GM23338 (cell line): ENCODE measurements around the gene PSORS1C1. TPM values are rescaled to one million over a fixed set of nuclear protein-coding genes. Genes with fewer than 3 reads are reported as not detected.

Experiments used
- ATAC-seq: fragments of 200-7000 bp; cut with Tn5 transposase; 3 replicates; pipeline ENCODE4 v1.9.1; 2020
- DNase-seq: peaks from one replicate; pipeline ENCODE4 v3.0.0-alpha.2; 2015; ENCODE audit warnings: low spot score
- H2AFZ ChIP-seq: fragments of 200-600 bp; sonication (generic); 2 replicates; pipeline ENCODE4 v1.8.0; 2016; ENCODE audit warnings: antibody characterized with exemption, mild to moderate bottlenecking, moderate library complexity
- H3F3A ChIP-seq: fragments of 200-600 bp; sonication (generic); replicated peaks from 2 replicates; pipeline ENCODE4 v1.8.0; 2017; ENCODE audit warnings: antibody characterized with exemption, mixed run types, low read depth
- H3K27ac ChIP-seq: fragments of 200-600 bp; sonication (generic); 2 replicates; pipeline ENCODE4 v1.6.1; 2016; ENCODE audit warnings: low read depth
- H3K27me3 ChIP-seq: fragments of 200-600 bp; sonication (generic); 2 replicates; pipeline ENCODE4 v1.8.0; 2016; ENCODE audit warnings: mild to moderate bottlenecking, mixed run types, moderate library complexity; ENCODE audit not compliant: insufficient read depth
- H3K36me3 ChIP-seq: fragments of 200-600 bp; sonication (generic); 2 replicates; pipeline ENCODE4 v1.8.0; 2016; ENCODE audit warnings: mild to moderate bottlenecking; ENCODE audit not compliant: insufficient read depth
- H3K4me1 ChIP-seq: fragments of 200-600 bp; sonication (generic); 2 replicates; pipeline ENCODE4 v1.8.0; 2016; ENCODE audit warnings: mild to moderate bottlenecking, moderate library complexity; ENCODE audit not compliant: insufficient read depth
- H3K4me2 ChIP-seq: fragments of 200-600 bp; sonication (generic); 2 replicates; pipeline ENCODE4 v1.7.1; 2017; ENCODE audit warnings: mixed run types
- H3K4me3 ChIP-seq: fragments of 200-600 bp; sonication (generic); 2 replicates; pipeline ENCODE4 v1.6.1; 2016; ENCODE audit warnings: mixed run types
- H3K79me2 ChIP-seq: fragments of 200-600 bp; sonication (generic); replicated peaks from 2 replicates; pipeline ENCODE4 v1.8.0; 2017; ENCODE audit warnings: mild to moderate bottlenecking; ENCODE audit not compliant: insufficient read depth
- H3K9me2 ChIP-seq: fragments of 200-600 bp; sonication (generic); 2 replicates; pipeline ENCODE4 v1.8.0; 2017; ENCODE audit not compliant: insufficient read depth
- H4K20me1 ChIP-seq: fragments of 200-600 bp; sonication (generic); replicated peaks from 2 replicates; pipeline ENCODE4 v1.8.0; 2017; ENCODE audit warnings: mild to moderate bottlenecking; ENCODE audit not compliant: insufficient read depth
- H3K27ac Mint-ChIP-seq: 2 replicates; pipeline ENCODE4 v1.8.0; 2020; ENCODE audit warnings: inconsistent platforms, mild to moderate bottlenecking, moderate library complexity, mixed read lengths
- H3K27me3 Mint-ChIP-seq: 3 replicates; pipeline ENCODE4 v1.8.0; 2022; ENCODE audit warnings: low read depth, mild to moderate bottlenecking, moderate library complexity, mixed read lengths, inconsistent platforms; ENCODE audit not compliant: insufficient read depth, poor library complexity
- H3K36me3 Mint-ChIP-seq: 3 replicates; pipeline ENCODE4 v1.8.0; 2021; ENCODE audit warnings: low read depth, mild to moderate bottlenecking, inconsistent platforms, moderate library complexity, mixed read lengths
- H3K4me1 Mint-ChIP-seq: 3 replicates; pipeline ENCODE4 v1.8.0; 2020; ENCODE audit warnings: mild to moderate bottlenecking, inconsistent platforms, mixed read lengths
- H3K4me3 Mint-ChIP-seq: 3 replicates; pipeline ENCODE4 v1.8.0; 2021; ENCODE audit warnings: moderate library complexity, mild to moderate bottlenecking, inconsistent platforms, mixed read lengths
- H3K9me3 Mint-ChIP-seq: 3 replicates; pipeline ENCODE4 v1.8.0; 2020; ENCODE audit warnings: moderate library complexity, mild to moderate bottlenecking, inconsistent platforms, mixed read lengths
- CREB1 ChIP-seq: fragments of 250-450 bp; sonication (Bioruptor Pico); IDR thresholded peaks from 2 replicates; pipeline ENCODE4 v1.5.0; 2020; ENCODE audit warnings: low read depth, mild to moderate bottlenecking, moderate library complexity
- CTCF ChIP-seq, 2 experiments: fragments of 200-600 bp in 1 of 2; sonication (generic) in 1 of 2; conservative IDR thresholded peaks; 2 replicates each; pipeline versions ENCODE4 v1.5.1 to v1.6.1; 2016 to 2017; ENCODE audit warnings: antibody characterized with exemption in 2 of 2, low read depth in 2 of 2, mild to moderate bottlenecking in 2 of 2, moderate library complexity in 1 of 2
- ETS1 ChIP-seq: IDR thresholded peaks from 2 replicates; pipeline ENCODE4 v1.6.1; 2016; ENCODE audit warnings: antibody characterized with exemption
- EZH2phosphoT487 ChIP-seq: fragments of 200-600 bp; sonication (generic); IDR thresholded peaks from one replicate; pipeline ENCODE4 v1.8.1; 2018; ENCODE audit warnings: antibody characterized with exemption; ENCODE audit not compliant: unreplicated experiment
- JUNB ChIP-seq: IDR thresholded peaks from one replicate; pipeline ENCODE4 v1.6.1; 2016; ENCODE audit warnings: antibody characterized with exemption; ENCODE audit not compliant: unreplicated experiment
- POLR2AphosphoS5 ChIP-seq: IDR thresholded peaks from 2 replicates; pipeline ENCODE4 v1.6.1; 2016; ENCODE audit warnings: antibody characterized with exemption, low read depth
- REST ChIP-seq: IDR thresholded peaks from one replicate; pipeline ENCODE4 v1.6.1; 2018; ENCODE audit warnings: antibody characterized with exemption; ENCODE audit not compliant: unreplicated experiment
- STAT1 ChIP-seq: IDR thresholded peaks from one replicate; pipeline ENCODE4 v1.6.1; 2016; ENCODE audit warnings: antibody characterized with exemption; ENCODE audit not compliant: unreplicated experiment
- ZNF114 ChIP-seq: fragments of 250-450 bp; sonication (Bioruptor Pico); IDR thresholded peaks from 2 replicates; pipeline ENCODE4 v1.5.0; 2020; ENCODE audit warnings: mild to moderate bottlenecking, moderate library complexity
- ZNF331 ChIP-seq: fragments of 250-450 bp; sonication (Bioruptor Pico); IDR thresholded peaks from 2 replicates; pipeline ENCODE4 v1.5.0; 2020; ENCODE audit warnings: low read depth, mild to moderate bottlenecking, moderate library complexity
- polyA plus RNA-seq: library from polyadenylated mRNA; unstranded; fragments of >200 nt; fragmentation: Nextera tagmentation; extraction: Ambion mirVana; gene quantifications from 2 replicates; pipeline ENCODE4 v1.2.1, GENCODE V29; 2016
- total RNA-seq: library from RNA; depleted of rRNA; stranded (reverse); fragments of >200 nt; shearing (Covaris generic); gene quantifications from 2 replicates; pipeline ENCODE4 v1.2.3, GENCODE V29; 2014

The PSORS1C1 gene
- total and polyA plus RNA-seq, 2 experiments from 2014 or later, result not detected

DNA sequence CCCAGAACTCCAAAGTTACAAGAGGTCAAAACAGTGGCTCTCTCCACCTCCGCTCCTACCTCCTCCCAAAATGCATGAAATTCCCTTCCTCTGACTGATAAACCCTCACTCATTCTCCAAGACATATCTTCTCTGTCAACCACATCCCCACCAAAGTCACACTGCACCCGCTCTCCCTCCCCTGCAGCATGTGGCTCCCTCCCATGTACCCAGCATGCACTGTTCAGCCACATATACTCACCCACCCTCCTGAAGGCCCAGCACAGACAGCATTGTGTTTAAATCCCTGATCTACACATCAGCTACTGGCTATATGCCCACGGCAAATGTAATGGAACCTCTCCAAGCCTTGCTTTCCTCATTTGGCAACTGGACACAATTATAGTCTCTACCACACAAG lies 61.4 kb downstream of the PSORS1C1 start (continued):
- TF ChIP-seq REST (no peak), CTCF (conservative IDR thresholded peaks at IDR 0.05; ENCODE audit: low read depth in 2 of 2) (no peak), JUNB (no peak), ETS1 (no peak), ZNF114 (CRISPR knock-in tag) (no peak), STAT1 (no peak), POLR2AphosphoS5 (no peak)

GRCh38 chr6:31178143-31179041 lies 63.8 kb downstream of the PSORS1C1 start:
- no peak overlapping the region for H3K27ac Mint-ChIP-seq
- peaks cover 11% of the 10 kb centered on the region for H3K27me3 Mint-ChIP-seq
- Histone ChIP-seq H2AFZ (no peak overlapping the region), H3K36me3 (no peaks in the 10 kb centered on the region; the same call in 1 of the 2 replicates), H4K20me1 (no peaks in the 10 kb centered on the region), H3F3A (peaks cover 5% of the 10 kb centered on the region), H3K4me2 (no peak overlapping the region), H3K27ac (no peak overlapping the region), H3K4me3 (no peak overlapping the region), H3K27me3 (no peaks in the 10 kb centered on the region), H3K9me2 (no peaks in the 10 kb centered on the region), H3K79me2 (peaks cover 18% of the 10 kb centered on the region), H3K4me1 (peaks cover 35% of the 10 kb centered on the region)
- ATAC-seq (no peak), DNase-seq (no peak)
- H3K9me3 Mint-ChIP-seq, result no peaks in the 10 kb centered on the region
- peaks cover 13% of the 10 kb centered on the region for H3K36me3 Mint-ChIP-seq
- peaks cover 46% of the 10 kb centered on the region for H3K4me1 Mint-ChIP-seq
- no peak overlapping the region for H3K4me3 Mint-ChIP-seq
- TF ChIP-seq ZNF114 (CRISPR knock-in tag) (no peak), CREB1 (CRISPR knock-in tag) (no peak), EZH2phosphoT487 (no peak), CTCF (conservative IDR thresholded peaks at IDR 0.05; ENCODE audit: low read depth in 2 of 2) (no peak), ZNF331 (CRISPR knock-in tag) (no peak)
